ENCODE measurements around the gene GSTM4. TPM values are rescaled to one million over a fixed set of nuclear protein-coding genes. Genes with fewer than 3 reads are reported as not detected.
A peak's percentile ranks its signal among the peaks of the same experiment; 100 is the strongest.

GSTM4 gene
- polyA plus RNA-seq, 2 donors = 22.9 to 26.4 TPM

DNA sequence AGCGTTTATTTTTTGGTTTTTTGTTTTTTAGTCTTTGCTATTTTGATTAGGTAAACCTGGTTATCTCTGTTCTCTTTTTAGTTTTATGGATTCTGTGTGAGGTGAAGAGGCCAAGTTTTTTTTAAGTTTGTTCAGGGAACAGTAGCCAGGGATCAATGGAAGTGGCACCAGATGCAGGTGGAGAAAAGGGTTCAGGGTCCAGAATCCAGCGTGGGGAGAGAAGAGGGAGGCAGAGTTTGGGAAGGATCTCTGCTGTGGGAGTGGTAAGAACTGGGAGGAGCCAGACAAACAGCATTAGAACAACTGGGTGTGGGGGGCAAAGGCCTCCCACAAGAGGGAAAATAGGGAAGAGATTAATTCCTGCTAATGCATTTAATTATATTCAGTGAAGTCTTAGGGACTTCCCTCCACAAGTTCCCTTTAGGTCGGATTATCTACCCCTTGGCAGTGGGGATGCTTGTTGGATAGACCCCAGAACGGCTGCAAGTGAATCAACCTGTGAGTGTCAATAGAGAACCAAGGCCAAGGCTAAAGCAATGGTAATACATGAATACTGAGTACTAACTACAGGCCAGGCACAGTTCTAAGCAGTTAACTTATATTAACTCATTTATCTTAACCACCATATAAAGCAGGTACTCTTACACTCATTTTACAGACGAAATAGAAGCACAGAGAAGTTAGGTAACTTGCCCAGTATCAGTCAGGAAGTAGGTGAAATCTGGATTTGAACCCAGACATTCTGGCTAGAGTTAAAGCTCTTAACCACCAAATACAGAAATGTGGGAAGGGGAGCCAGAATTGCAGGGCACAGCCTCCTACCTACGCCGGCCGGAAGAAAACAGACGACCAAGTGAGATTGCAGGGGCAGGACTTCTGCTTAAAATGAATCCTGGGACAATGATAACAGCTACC is 37.0 kb upstream of the GSTM4 start:
- H3K4me3 ChIP-seq (ENCODE audit: low read depth in 1 of 2, low read length in 2 of 2) = peak overlapping the region; percentile 63 to 67
- H3K4me1 ChIP-seq (ENCODE audit: control insufficient read depth in 2 of 2, insufficient read depth in 2 of 2, low read length in 1 of 2) = peaks cover 4 to 13% of the 10 kb centered on the region in 2 donors
- no peaks in the 10 kb centered on the region for H3K9me3 ChIP-seq (ENCODE audit: control insufficient read depth in 2 of 2, insufficient read depth in 1 of 2, low read depth in 1 of 2, low read length in 1 of 2)
- no peaks in the 10 kb centered on the region for H3K27me3 ChIP-seq (ENCODE audit: control insufficient read depth in 1 of 2, insufficient read depth in 2 of 2, low read length in 2 of 2)
- no peaks in the 10 kb centered on the region for H3K36me3 ChIP-seq (ENCODE audit: control insufficient read depth in 2 of 2, insufficient read depth in 2 of 2, low read length in 1 of 2)
- H3K27ac ChIP-seq (ENCODE audit: low read depth in 2 of 2, low read length in 1 of 2) = peak overlapping the region; percentile 69 to 82
- WGBS, 2 donors = 26 to 43% methylated on average over 9 of the region's 9 CpGs

DNA sequence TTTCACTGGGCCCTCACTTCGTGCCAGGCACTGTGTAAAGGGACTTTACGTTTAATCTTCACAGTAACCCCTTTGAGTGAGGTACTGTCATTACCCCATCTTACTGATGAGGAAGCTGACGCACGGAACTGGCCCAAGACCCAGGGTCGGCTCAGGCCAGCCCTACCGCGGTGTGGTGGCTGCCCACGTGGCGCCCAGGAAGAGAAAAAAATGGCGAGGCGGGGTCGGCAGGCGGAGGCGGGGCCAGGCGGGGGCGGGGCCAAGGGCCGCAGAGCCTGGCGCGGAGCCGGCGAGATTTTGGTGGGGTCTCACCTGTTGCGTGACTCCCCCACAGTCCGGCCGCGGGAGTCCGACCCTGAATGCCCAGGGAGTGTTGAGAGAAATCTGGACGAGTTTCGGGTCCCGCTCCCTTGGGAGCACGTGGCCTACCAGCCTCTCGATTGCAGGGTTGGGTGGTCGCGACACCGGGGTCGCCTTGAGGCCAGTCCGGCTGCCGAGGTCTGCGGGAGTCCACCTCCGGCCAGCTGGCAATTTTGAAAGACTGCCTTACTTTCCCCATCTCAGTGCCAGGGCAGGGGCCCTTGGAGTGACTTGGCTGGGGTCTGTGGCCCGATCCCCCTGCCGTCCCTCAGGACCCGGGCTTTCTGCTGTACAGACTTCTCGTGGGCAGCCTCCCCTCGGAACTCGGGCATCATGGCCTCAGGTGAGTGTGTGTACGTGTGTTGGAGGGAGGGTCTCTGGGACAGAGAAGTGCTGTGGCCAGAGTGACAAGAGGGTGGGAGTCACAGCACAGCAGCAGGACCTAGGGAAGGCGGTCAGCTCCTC is 36.1 kb upstream of the GSTM4 start, which contains the start of the genes AMPD2 and GNAT2:
AMPD2 (plus strand) TSS at position 262 of the 825 bp plus-strand sequence. CDS start 1,339 bp downstream, outside the sequence.
GNAT2 (minus strand) TSS at position 41 of the 825 bp plus-strand sequence. CDS start 6,746 bp downstream, outside the sequence.
- Histone ChIP-seq H3K4me1 (ENCODE audit: control insufficient read depth in 2 of 2, insufficient read depth in 2 of 2, low read length in 1 of 2) (peaks cover 12 to 19% of the 10 kb centered on the region in 2 donors), H3K36me3 (ENCODE audit: control insufficient read depth in 2 of 2, insufficient read depth in 2 of 2, low read length in 1 of 2) (no peaks in the 10 kb centered on the region)

DNA sequence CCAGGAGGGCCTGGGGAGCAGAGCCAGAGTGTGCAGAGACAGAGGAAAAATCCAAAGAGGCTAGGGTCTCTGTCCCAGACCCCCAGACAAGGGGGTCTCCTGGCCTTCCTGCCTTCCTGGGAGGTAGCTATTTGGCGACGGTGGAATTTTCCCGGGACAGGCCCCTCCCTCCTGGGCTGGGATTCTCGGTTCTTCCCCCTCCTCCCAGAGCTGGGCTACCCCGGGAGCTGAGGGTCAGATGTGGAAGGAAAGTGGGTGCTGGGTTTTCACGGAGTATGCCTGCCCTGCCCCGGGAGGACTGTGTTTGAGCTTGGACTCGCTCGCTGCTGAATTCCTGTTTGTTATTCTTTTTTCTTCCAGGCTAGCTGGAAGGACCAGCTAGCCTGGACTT is 35.5 kb upstream of the GSTM4 start:
- Histone ChIP-seq H3K4me3 (ENCODE audit: low read depth in 1 of 2, low read length in 2 of 2) (peak overlapping the region; percentile 63 to 67), H3K27ac (ENCODE audit: low read depth in 2 of 2, low read length in 1 of 2) (peak overlapping the region; percentile 69 to 82), H3K36me3 (ENCODE audit: control insufficient read depth in 2 of 2, insufficient read depth in 2 of 2, low read length in 1 of 2) (no peaks in the 10 kb centered on the region), H3K4me1 (ENCODE audit: control insufficient read depth in 2 of 2, insufficient read depth in 2 of 2, low read length in 1 of 2) (peaks cover 12 to 19% of the 10 kb centered on the region in 2 donors), H3K27me3 (ENCODE audit: control insufficient read depth in 1 of 2, insufficient read depth in 2 of 2, low read length in 2 of 2) (no peaks in the 10 kb centered on the region), H3K9me3 (ENCODE audit: control insufficient read depth in 2 of 2, insufficient read depth in 1 of 2, low read depth in 1 of 2, low read length in 1 of 2) (no peaks in the 10 kb centered on the region)
- 0 to 1% methylated on average over 9 of the region's 9 CpGs for WGBS, 2 donors

More for the DNA sequence above, 36.1 kb upstream of the GSTM4 start, which contains the start of the genes AMPD2 and GNAT2:
- WGBS, 2 donors = 1% methylated on average over 47 of the region's 47 CpGs
- Histone ChIP-seq H3K27me3 (ENCODE audit: control insufficient read depth in 1 of 2, insufficient read depth in 2 of 2, low read length in 2 of 2) (no peaks in the 10 kb centered on the region), H3K9me3 (ENCODE audit: control insufficient read depth in 2 of 2, insufficient read depth in 1 of 2, low read depth in 1 of 2, low read length in 1 of 2) (no peaks in the 10 kb centered on the region), H3K4me3 (ENCODE audit: low read depth in 1 of 2, low read length in 2 of 2) (peak within 1 kb of the TSS; percentile 63 to 67), H3K27ac (ENCODE audit: low read depth in 2 of 2, low read length in 1 of 2) (peak within 1 kb of the TSS; percentile 69 to 82)

GRCh38 chr1:109620841-109621286 is 35.0 kb upstream of the GSTM4 start:
- no peaks in the 10 kb centered on the region for H3K9me3 ChIP-seq (ENCODE audit: control insufficient read depth in 2 of 2, insufficient read depth in 1 of 2, low read depth in 1 of 2, low read length in 1 of 2)
- no peaks in the 10 kb centered on the region for H3K36me3 ChIP-seq (ENCODE audit: control insufficient read depth in 2 of 2, insufficient read depth in 2 of 2, low read length in 1 of 2)
- WGBS, 2 donors = 0 to 1% methylated on average over 18 of the region's 18 CpGs
- peak overlapping the region; percentile 69 to 82 for H3K27ac ChIP-seq (ENCODE audit: low read depth in 2 of 2, low read length in 1 of 2)
- no peaks in the 10 kb centered on the region for H3K27me3 ChIP-seq (ENCODE audit: control insufficient read depth in 1 of 2, insufficient read depth in 2 of 2, low read length in 2 of 2)
- peak overlapping the region; percentile 63 to 67 for H3K4me3 ChIP-seq (ENCODE audit: low read depth in 1 of 2, low read length in 2 of 2)
- peaks cover 12 to 19% of the 10 kb centered on the region in 2 donors for H3K4me1 ChIP-seq (ENCODE audit: control insufficient read depth in 2 of 2, insufficient read depth in 2 of 2, low read length in 1 of 2)

- H3K27me3 ChIP-seq (ENCODE audit: control insufficient read depth in 1 of 2, insufficient read depth in 2 of 2, low read length in 2 of 2) = no peaks in the 10 kb centered on the region
- 32 to 37% methylated on average over 13 of the region's 13 CpGs for WGBS, 2 donors
- H3K4me1 ChIP-seq (ENCODE audit: control insufficient read depth in 2 of 2, insufficient read depth in 2 of 2, low read length in 1 of 2) = peaks cover 12 to 19% of the 10 kb centered on the region in 2 donors
- H3K36me3 ChIP-seq (ENCODE audit: control insufficient read depth in 2 of 2, insufficient read depth in 2 of 2, low read length in 1 of 2) = peaks cover 0 to 2% of the 10 kb centered on the region in 2 donors
- peak overlapping the region; percentile 46 to 67 for H3K4me3 ChIP-seq (ENCODE audit: low read depth in 1 of 2, low read length in 2 of 2)
- H3K27ac ChIP-seq (ENCODE audit: low read depth in 2 of 2, low read length in 1 of 2) = peak overlapping the region in 1 of 2 donors; percentile 82
- no peaks in the 10 kb centered on the region for H3K9me3 ChIP-seq (ENCODE audit: control insufficient read depth in 2 of 2, insufficient read depth in 1 of 2, low read depth in 1 of 2, low read length in 1 of 2)
These were observed 34.3 kb upstream of the GSTM4 start for GRCh38 chr1:109621379-109622136.

DNA sequence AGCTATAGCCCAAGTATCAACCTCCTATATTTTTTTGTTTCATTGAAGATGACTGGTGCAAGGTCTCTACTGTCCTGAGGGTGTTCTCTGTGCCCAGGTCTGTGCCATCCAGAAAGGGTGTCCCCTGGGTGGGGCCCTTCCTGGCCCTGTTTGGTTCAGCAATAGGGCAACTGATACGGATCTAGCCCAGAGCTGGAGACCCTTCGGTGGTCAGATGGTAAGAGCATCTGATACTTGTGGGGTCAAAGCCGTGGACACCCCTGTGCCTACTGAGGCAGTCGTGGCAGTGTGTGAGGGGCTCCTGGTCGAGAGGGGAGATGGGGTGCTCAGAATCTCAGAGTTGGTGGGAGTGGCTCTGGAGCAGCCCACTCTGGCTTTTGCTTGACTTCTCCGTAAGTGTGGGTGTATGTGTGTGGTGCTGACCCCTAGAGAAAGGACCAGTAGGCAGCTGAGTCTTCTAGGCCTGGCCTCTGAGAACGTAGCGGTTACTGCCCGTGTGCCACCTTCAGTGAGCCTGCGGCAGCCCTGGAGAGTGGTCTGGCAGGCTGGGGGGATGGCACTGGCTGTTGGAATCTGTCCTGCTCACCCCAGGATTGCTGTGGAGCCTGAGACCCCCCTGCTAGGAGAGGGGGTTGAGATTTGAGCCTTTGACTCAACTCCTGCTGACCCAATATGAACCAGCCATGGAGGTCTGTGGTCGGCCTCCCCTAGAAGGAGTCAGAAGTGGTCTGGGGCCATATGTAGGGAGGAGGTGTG is 33.6 kb upstream of the GSTM4 start:
- whole genome bisulfite sequencing, 2 donors = 85 to 86% methylated on average over 11 of the region's 11 CpGs
- Histone ChIP-seq H3K4me3 (ENCODE audit: low read depth in 1 of 2, low read length in 2 of 2) (no peak overlapping the region), H3K27ac (ENCODE audit: low read depth in 2 of 2, low read length in 1 of 2) (no peak overlapping the region), H3K36me3 (ENCODE audit: control insufficient read depth in 2 of 2, insufficient read depth in 2 of 2, low read length in 1 of 2) (peaks cover 0 to 10% of the 10 kb centered on the region in 2 donors), H3K4me1 (ENCODE audit: control insufficient read depth in 2 of 2, insufficient read depth in 2 of 2, low read length in 1 of 2) (peaks cover 9 to 19% of the 10 kb centered on the region in 2 donors), H3K27me3 (ENCODE audit: control insufficient read depth in 1 of 2, insufficient read depth in 2 of 2, low read length in 2 of 2) (no peaks in the 10 kb centered on the region), H3K9me3 (ENCODE audit: control insufficient read depth in 2 of 2, insufficient read depth in 1 of 2, low read depth in 1 of 2, low read length in 1 of 2) (no peaks in the 10 kb centered on the region)

DNA sequence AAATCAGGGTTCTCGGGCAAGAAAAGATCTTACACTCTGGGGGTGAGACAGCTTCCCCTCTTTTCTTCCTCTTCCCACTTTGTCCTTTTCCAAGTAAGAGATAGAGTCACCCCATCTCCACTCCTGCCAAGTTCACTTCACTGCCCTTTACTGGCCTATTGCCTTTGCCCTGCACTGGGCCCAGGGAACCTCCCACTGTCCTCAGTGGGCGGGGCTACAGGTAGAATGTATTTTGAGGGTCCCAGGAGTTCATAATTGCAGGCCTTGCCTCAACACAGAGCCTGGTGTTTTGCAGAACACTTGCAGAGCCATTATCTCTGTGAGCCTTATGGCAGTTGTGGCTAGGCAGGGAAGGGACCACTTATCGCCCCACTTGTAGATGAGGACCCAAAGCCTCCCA is 33.0 kb upstream of the GSTM4 start:
- WGBS, 2 donors = 93 to 96% methylated on average over 3 of the region's 3 CpGs
- no peak overlapping the region for H3K27ac ChIP-seq (ENCODE audit: low read depth in 2 of 2, low read length in 1 of 2)
- no peak overlapping the region for H3K4me3 ChIP-seq (ENCODE audit: low read depth in 1 of 2, low read length in 2 of 2)
- H3K36me3 ChIP-seq (ENCODE audit: control insufficient read depth in 2 of 2, insufficient read depth in 2 of 2, low read length in 1 of 2) = peaks cover 0 to 15% of the 10 kb centered on the region in 2 donors
- H3K4me1 ChIP-seq (ENCODE audit: control insufficient read depth in 2 of 2, insufficient read depth in 2 of 2, low read length in 1 of 2) = peaks cover 9 to 19% of the 10 kb centered on the region in 2 donors
- no peaks in the 10 kb centered on the region for H3K9me3 ChIP-seq (ENCODE audit: control insufficient read depth in 2 of 2, insufficient read depth in 1 of 2, low read depth in 1 of 2, low read length in 1 of 2)
- no peaks in the 10 kb centered on the region for H3K27me3 ChIP-seq (ENCODE audit: control insufficient read depth in 1 of 2, insufficient read depth in 2 of 2, low read length in 2 of 2)

GRCh38 chr1:109623601-109624161 is 32.2 kb upstream of the GSTM4 start:
- peaks cover 0 to 23% of the 10 kb centered on the region in 2 donors for H3K36me3 ChIP-seq (ENCODE audit: control insufficient read depth in 2 of 2, insufficient read depth in 2 of 2, low read length in 1 of 2)
- H3K9me3 ChIP-seq (ENCODE audit: control insufficient read depth in 2 of 2, insufficient read depth in 1 of 2, low read depth in 1 of 2, low read length in 1 of 2) = no peaks in the 10 kb centered on the region
- no peak overlapping the region for H3K4me3 ChIP-seq (ENCODE audit: low read depth in 1 of 2, low read length in 2 of 2)
- H3K27me3 ChIP-seq (ENCODE audit: control insufficient read depth in 1 of 2, insufficient read depth in 2 of 2, low read length in 2 of 2) = no peaks in the 10 kb centered on the region
- H3K4me1 ChIP-seq (ENCODE audit: control insufficient read depth in 2 of 2, insufficient read depth in 2 of 2, low read length in 1 of 2) = peaks cover 9 to 19% of the 10 kb centered on the region in 2 donors
- H3K27ac ChIP-seq (ENCODE audit: low read depth in 2 of 2, low read length in 1 of 2) = peak overlapping the region in 1 of 2 donors; percentile 3
- 53 to 55% methylated on average over 11 of the region's 11 CpGs for WGBS, 2 donors

Data from esophagus (tissue), 2 donors.